ENCODE measurements around the gene MOB1B. TPM values are rescaled to one million over a fixed set of nuclear protein-coding genes. Genes with fewer than 3 reads are reported as not detected.
"Not testable (repeated sequence)": the region's sequence is repeated elsewhere in the genome, so short reads cannot be mapped to it uniquely, and the experiment has no call there.

MOB1B gene
- polyA plus RNA-seq, 4 donors: 35.0 to 62.7 (median 38.5) TPM

- no peak for DNase-seq (ENCODE audit: low read depth in 4 of 4, low spot score in 2 of 4)
These were observed 46.6 kb downstream of the MOB1B start for GRCh38 chr4:70948665-70949260.

- no peak for DNase-seq (ENCODE audit: low read depth in 4 of 4, low spot score in 2 of 4)
These were observed 51.9 kb downstream of the MOB1B start for GRCh38 chr4:70954032-70954431.

- no peak for DNase-seq (ENCODE audit: low read depth in 4 of 4, low spot score in 2 of 4)
These were observed 54.5 kb downstream of the MOB1B start for GRCh38 chr4:70956549-70957210.

- no peak for DNase-seq (ENCODE audit: low read depth in 4 of 4, low spot score in 2 of 4)
These were observed 56.5 kb downstream of the MOB1B start for GRCh38 chr4:70958681-70959080.

- no peak for DNase-seq (ENCODE audit: low read depth in 4 of 4, low spot score in 2 of 4)
These were observed 66.9 kb downstream of the MOB1B start for GRCh38 chr4:70969076-70969475.

- no peak for DNase-seq (ENCODE audit: low read depth in 4 of 4, low spot score in 2 of 4)
These were observed 74.1 kb downstream of the MOB1B start for GRCh38 chr4:70976252-70976651.

- no peak for DNase-seq (ENCODE audit: low read depth in 4 of 4, low spot score in 2 of 4)
These were observed 77.4 kb downstream of the MOB1B start for GRCh38 chr4:70979445-70980008.

GRCh38 chr4:70980196-70980595 lies 78.0 kb downstream of the MOB1B start:
- no peak for DNase-seq (ENCODE audit: low read depth in 4 of 4, low spot score in 2 of 4)

- DNase-seq (ENCODE audit: low read depth in 4 of 4, low spot score in 2 of 4): no peak
These were observed 81.9 kb downstream of the MOB1B start for GRCh38 chr4:70984106-70984505.

GRCh38 chr4:70984589-70984988 lies 82.4 kb downstream of the MOB1B start:
- no peak for DNase-seq (ENCODE audit: low read depth in 4 of 4, low spot score in 2 of 4)

GRCh38 chr4:70991596-70991995 lies 89.4 kb downstream of the MOB1B start:
- DNase-seq (ENCODE audit: low read depth in 4 of 4, low spot score in 2 of 4): no peak

GRCh38 chr4:70992391-70992881 lies 90.3 kb downstream of the MOB1B start:
- DNase-seq (ENCODE audit: low read depth in 4 of 4, low spot score in 2 of 4): no peak

- DNase-seq (ENCODE audit: low read depth in 4 of 4, low spot score in 2 of 4): peak; percentile 74 to 86 (median 81)
These were observed 91.3 kb downstream of the MOB1B start, which contains the start of gene DCK for GRCh38 chr4:70993181-70994068. DCK (plus strand) TSS chr4:70993649; CDS start chr4:70993836, 187 bp downstream.

GRCh38 chr4:70994069-70994366 lies 91.8 kb downstream of the MOB1B start:
- no peak for DNase-seq (ENCODE audit: low read depth in 4 of 4, low spot score in 2 of 4)

- DNase-seq (ENCODE audit: low read depth in 4 of 4, low spot score in 2 of 4): no peak
These were observed 92.4 kb downstream of the MOB1B start for GRCh38 chr4:70994387-70995099.

- DNase-seq (ENCODE audit: low read depth in 4 of 4, low spot score in 2 of 4): no peak
These were observed 93.8 kb downstream of the MOB1B start for GRCh38 chr4:70996018-70996360.

GRCh38 chr4:70997036-70997435 lies 94.9 kb downstream of the MOB1B start:
- DNase-seq (ENCODE audit: low read depth in 4 of 4, low spot score in 2 of 4): no peak

GRCh38 chr4:70997546-70997945 lies 95.4 kb downstream of the MOB1B start:
- no peak for DNase-seq (ENCODE audit: low read depth in 4 of 4, low spot score in 2 of 4)

- not testable (repeated sequence) for DNase-seq (ENCODE audit: low read depth in 4 of 4, low spot score in 2 of 4)
These were observed 97.5 kb downstream of the MOB1B start for GRCh38 chr4:70999639-71000038.

GRCh38 chr4:71001363-71001762 lies 99.2 kb downstream of the MOB1B start:
- DNase-seq (ENCODE audit: low read depth in 4 of 4, low spot score in 2 of 4): not testable (repeated sequence)
